Left ventricle myocardium inferior (tissue), 1 donor: ENCODE measurements around the gene KLK10. TPM values are rescaled to one million over a fixed set of nuclear protein-coding genes. Genes with fewer than 3 reads are reported as not detected.

Source experiments
- DNase-seq: peaks from one replicate; pipeline ENCODE4 v3.0.0-alpha.2; 2020
- H3K27ac ChIP-seq: fragments of 200-600 bp; replicated peaks from 2 replicates; pipeline ENCODE4 v1.8.0; 2021
- H3K27me3 ChIP-seq: fragments of 200-600 bp; 2 replicates; pipeline ENCODE4 v1.8.0; 2021; ENCODE audit warnings: low read depth
- H3K36me3 ChIP-seq: fragments of 200-600 bp; 2 replicates; pipeline ENCODE4 v1.8.0; 2021
- H3K4me1 ChIP-seq: fragments of 200-600 bp; 2 replicates; pipeline ENCODE4 v1.8.0; 2021
- H3K4me3 ChIP-seq: fragments of 200-600 bp; 2 replicates; pipeline ENCODE4 v1.8.0; 2021; ENCODE audit warnings: mild to moderate bottlenecking, moderate library complexity
- H3K9me3 ChIP-seq: fragments of 200-600 bp; replicated peaks from 2 replicates; pipeline ENCODE4 v1.8.0; 2021
- intact Hi-C: fragments of 100-400 bp; cut with micrococcal nuclease; formaldehyde crosslinking; loops from one replicate; pipeline ENCODE4 v1.11.0; 2022
- total RNA-seq: library from RNA; stranded (reverse); fragmentation: NEBNext Ultra II Directional; extraction: Animal tissue kit (Norgen Biotek cat#: 25700); gene quantifications from one replicate; pipeline ENCODE4 v1.2.1, GENCODE V29; 2021
- TF ChIP-seq, protein P1 (sequence below): fragments of 200-600 bp; IDR thresholded peaks from 2 replicates; pipeline ENCODE4 v1.8.0; 2021; ENCODE audit warnings: antibody characterized with exemption, mild to moderate bottlenecking, borderline replicate concordance
- donor health status: DM: no; HTN: yes; CAD: no; lungs with severe emphysema.

Gene KLK10
- total RNA-seq, 1 donor from 2014 or later = not detected

DNA sequence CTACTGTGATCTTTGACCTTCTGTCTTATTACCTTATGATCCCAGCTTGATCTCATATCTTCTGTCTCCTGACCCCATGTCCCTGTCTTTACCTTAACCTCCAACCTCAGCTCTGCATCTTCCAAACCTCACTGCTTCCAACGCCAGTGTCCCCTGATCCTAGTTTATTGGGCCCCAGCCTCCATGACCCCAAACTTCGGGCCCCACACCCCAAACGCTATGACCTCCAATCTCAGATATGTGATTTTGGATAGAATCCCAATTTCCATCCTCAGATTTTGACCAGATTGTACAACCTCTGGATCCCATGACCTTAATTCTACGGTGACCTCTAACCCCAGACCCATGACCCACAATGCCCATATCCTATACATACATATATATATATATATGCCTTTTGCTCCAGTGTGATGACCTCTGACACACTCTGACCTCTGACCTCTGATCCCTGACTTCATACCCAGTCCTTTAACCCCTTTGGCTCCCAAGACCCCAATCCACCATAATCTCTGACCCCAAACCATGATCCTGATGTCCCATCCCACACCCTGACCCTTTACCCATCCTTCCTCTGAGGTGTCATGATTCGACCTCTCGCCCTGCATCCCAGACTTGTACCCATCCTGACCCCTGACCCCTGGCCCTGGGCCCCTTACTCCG, 11.8 kb upstream of the KLK10 start:
- Histone ChIP-seq H3K27me3 (peaks cover 94% of the 10 kb centered on the region), H3K4me1 (no peaks in the 10 kb centered on the region), H3K9me3 (no peaks in the 10 kb centered on the region), H3K36me3 (no peaks in the 10 kb centered on the region), H3K27ac (no peak overlapping the region), H3K4me3 (no peak overlapping the region)
- intact Hi-C loops = no loop called here
- DNase-seq = no peak
- TF ChIP-seq, protein P1, sequence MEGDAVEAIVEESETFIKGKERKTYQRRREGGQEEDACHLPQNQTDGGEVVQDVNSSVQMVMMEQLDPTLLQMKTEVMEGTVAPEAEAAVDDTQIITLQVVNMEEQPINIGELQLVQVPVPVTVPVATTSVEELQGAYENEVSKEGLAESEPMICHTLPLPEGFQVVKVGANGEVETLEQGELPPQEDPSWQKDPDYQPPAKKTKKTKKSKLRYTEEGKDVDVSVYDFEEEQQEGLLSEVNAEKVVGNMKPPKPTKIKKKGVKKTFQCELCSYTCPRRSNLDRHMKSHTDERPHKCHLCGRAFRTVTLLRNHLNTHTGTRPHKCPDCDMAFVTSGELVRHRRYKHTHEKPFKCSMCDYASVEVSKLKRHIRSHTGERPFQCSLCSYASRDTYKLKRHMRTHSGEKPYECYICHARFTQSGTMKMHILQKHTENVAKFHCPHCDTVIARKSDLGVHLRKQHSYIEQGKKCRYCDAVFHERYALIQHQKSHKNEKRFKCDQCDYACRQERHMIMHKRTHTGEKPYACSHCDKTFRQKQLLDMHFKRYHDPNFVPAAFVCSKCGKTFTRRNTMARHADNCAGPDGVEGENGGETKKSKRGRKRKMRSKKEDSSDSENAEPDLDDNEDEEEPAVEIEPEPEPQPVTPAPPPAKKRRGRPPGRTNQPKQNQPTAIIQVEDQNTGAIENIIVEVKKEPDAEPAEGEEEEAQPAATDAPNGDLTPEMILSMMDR = no peak

DNA sequence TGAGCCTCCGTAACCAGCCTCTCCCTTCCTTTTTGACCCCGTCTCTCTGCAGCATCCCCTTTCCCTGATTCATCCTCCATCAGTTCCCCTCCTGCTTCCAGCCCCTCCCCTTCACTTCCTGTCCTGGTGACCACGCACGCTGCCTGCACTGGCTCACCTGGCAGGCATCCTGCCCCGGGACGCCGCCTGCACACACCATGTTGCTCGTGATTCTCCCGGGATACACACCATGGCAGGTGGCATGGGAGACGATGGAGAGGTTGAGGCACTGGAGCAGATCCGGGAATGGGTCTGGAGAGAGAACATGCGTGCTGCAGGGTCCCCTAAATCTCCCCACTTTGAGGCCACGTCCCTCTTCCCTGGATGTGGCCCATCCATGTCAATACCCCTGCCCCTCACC, 11.1 kb upstream of the KLK10 start:
- Histone ChIP-seq H3K27me3 (peaks cover 95% of the 10 kb centered on the region), H3K4me3 (no peak overlapping the region), H3K36me3 (no peaks in the 10 kb centered on the region), H3K27ac (no peak overlapping the region), H3K9me3 (no peaks in the 10 kb centered on the region), H3K4me1 (no peaks in the 10 kb centered on the region)
- intact Hi-C loops = no loop called here
- TF ChIP-seq, protein P1 = no peak
- no peak for DNase-seq

DNA sequence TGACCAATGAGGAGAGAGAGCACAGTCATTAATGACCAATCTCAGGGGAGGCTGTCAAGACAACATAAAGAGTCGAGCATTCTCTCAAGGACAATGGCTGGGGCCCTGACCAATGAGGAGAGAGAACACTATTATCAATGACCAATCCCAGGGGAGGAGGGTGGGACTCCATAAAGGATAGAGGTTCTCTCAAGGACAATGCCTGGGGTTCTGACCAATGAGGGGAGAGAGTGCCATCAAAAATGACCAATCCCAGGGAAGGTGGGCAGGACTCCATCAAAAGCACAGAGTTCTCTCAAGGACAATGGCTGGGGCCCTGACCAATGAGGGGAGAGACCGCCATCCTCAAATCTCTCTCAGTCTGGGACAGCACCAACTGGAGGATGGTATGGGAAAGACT, 10.2 kb upstream of the KLK10 start:
- no peaks in the 10 kb centered on the region for H3K9me3 ChIP-seq
- no peaks in the 10 kb centered on the region for H3K4me1 ChIP-seq
- intact Hi-C loops = no loop called here
- H3K27me3 ChIP-seq = peaks cover 95% of the 10 kb centered on the region
- H3K4me3 ChIP-seq = no peak overlapping the region
- TF ChIP-seq, protein P1 = no peak
- no peak for DNase-seq
- no peak overlapping the region for H3K27ac ChIP-seq
- no peaks in the 10 kb centered on the region for H3K36me3 ChIP-seq

DNA sequence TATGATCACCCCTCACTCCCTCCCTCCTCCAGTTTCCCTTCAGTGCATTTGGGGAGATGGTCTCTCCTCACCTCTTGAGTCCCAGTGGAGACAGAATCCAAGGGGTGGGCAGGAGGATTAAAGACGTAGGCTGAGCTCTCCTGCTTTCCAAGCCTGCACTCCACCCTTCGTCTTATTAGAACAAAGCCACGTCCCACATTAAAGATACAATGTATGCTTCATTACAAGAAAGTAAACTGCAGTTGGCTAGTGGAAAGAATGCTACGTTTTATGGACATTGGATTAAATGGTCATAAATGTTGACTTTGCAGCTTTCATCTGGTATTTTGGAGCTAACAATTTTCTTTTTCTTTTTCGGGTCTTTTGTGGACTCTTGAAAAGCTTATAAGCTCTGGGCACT, 8.4 kb upstream of the KLK10 start:
- peaks cover 95% of the 10 kb centered on the region for H3K27me3 ChIP-seq
- H3K27ac ChIP-seq = no peak overlapping the region
- no peak for DNase-seq
- TF ChIP-seq, protein P1 = no peak
- intact Hi-C loops = no loop called here
- H3K36me3 ChIP-seq = no peaks in the 10 kb centered on the region
- H3K4me1 ChIP-seq = no peaks in the 10 kb centered on the region
- no peaks in the 10 kb centered on the region for H3K9me3 ChIP-seq
- H3K4me3 ChIP-seq = no peak overlapping the region

DNA sequence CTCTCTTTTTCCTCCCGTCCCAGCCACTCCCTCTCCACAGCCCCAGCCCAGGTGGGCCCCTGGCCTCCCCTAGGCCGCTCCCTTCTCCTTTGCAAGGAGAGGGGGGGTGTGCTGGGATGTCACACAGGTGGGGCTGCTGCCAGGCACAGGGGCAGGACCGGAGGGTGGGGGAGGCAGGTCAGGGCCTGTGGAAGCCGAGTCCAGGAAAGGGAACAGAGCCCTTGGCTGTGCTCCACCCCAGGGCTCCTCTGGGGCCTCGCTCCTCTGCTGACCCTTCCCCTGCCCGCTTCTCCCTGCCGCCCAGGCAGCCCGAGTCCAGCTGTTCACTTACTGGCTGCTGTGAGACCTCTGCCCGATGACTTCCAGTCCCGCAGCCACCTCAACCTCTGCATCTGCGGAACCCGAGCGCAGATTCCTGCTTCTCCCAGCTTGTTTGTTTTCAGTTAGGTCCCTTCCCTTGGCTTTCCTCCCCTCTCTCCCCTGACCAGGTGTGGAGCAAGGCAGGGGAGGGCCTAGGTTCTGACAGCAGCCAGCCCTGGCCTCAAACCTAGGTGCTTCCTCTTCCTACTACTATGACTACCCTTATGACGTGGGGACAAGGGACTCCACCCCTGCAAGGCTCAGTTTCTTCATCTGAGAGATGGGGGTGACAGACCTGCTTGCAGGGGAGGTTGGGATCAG, 7.8 kb upstream of the KLK10 start:
- TF ChIP-seq, protein P1 = no peak
- H3K36me3 ChIP-seq = no peaks in the 10 kb centered on the region
- H3K4me3 ChIP-seq = no peak overlapping the region
- no peak overlapping the region for H3K27ac ChIP-seq
- intact Hi-C loops = no loop called here
- no peaks in the 10 kb centered on the region for H3K9me3 ChIP-seq
- DNase-seq = no peak
- peaks cover 95% of the 10 kb centered on the region for H3K27me3 ChIP-seq
- H3K4me1 ChIP-seq = no peaks in the 10 kb centered on the region
